Measurements from ENCODE around the gene USP22.

USP22 gene

GRCh38 chr17:20987511-20987910 is 55.3 kb downstream of the USP22 start:
- H3K27me3 ChIP-seq = no peaks in the 10 kb centered on the region
- no peak overlapping the region for H3K27ac ChIP-seq
- H3K4me1 ChIP-seq = peaks cover 0 to 12% (median 4%) of the 10 kb centered on the region in 4 donors
- H3K4me3 ChIP-seq = no peak overlapping the region
- intact Hi-C loops (cut with DNase I; ENCODE audit: low total_unique reads) = no loop called here
- peak in 1 of 2 donors; percentile 56 for DNase-seq
- TF ChIP-seq CTCF (IDR thresholded peaks at IDR 0.05) = no peak
- H3K36me3 ChIP-seq = no peaks in the 10 kb centered on the region
- no peaks in the 10 kb centered on the region for H3K9me3 ChIP-seq

- TF ChIP-seq CTCF (IDR thresholded peaks at IDR 0.05) = no peak
- DNase-seq = peak in 1 of 2 donors; percentile 2
- no peaks in the 10 kb centered on the region for H3K9me3 ChIP-seq
- H3K27ac ChIP-seq = no peak overlapping the region
- no peaks in the 10 kb centered on the region for H3K36me3 ChIP-seq
- intact Hi-C loops (cut with DNase I; ENCODE audit: low total_unique reads) = no loop called here
- no peaks in the 10 kb centered on the region for H3K27me3 ChIP-seq
- H3K4me1 ChIP-seq = peaks cover 0 to 9% (median 3%) of the 10 kb centered on the region in 4 donors
- no peak overlapping the region for H3K4me3 ChIP-seq
Observed at GRCh38 chr17:20986767-20987510, 55.9 kb downstream of the USP22 start.

- no peak overlapping the region for H3K27ac ChIP-seq
- DNase-seq = no peak
- intact Hi-C loops (cut with DNase I; ENCODE audit: low total_unique reads) = no loop called here
Observed at GRCh38 chr17:20983359-20983637, 59.5 kb downstream of the USP22 start.

GRCh38 chr17:20982589-20983358 is 60.0 kb downstream of the USP22 start:
- Histone ChIP-seq H3K27me3 (no peaks in the 10 kb centered on the region), H3K36me3 (no peaks in the 10 kb centered on the region), H3K9me3 (no peaks in the 10 kb centered on the region), H3K27ac (no peak overlapping the region), H3K4me3 (no peak overlapping the region), H3K4me1 (no peaks in the 10 kb centered on the region)
- no peak for TF ChIP-seq CTCF (IDR thresholded peaks at IDR 0.05)
- intact Hi-C loops (cut with DNase I; ENCODE audit: low total_unique reads) = no loop called here
- DNase-seq = no peak

More at GRCh38 chr17:20983359-20983637, 59.5 kb downstream of the USP22 start:
- Histone ChIP-seq H3K9me3 (no peaks in the 10 kb centered on the region), H3K27me3 (no peaks in the 10 kb centered on the region), H3K4me1 (no peaks in the 10 kb centered on the region), H3K36me3 (no peaks in the 10 kb centered on the region), H3K4me3 (no peak overlapping the region)
- TF ChIP-seq CTCF (IDR thresholded peaks at IDR 0.05) = no peak

- no peaks in the 10 kb centered on the region for H3K4me1 ChIP-seq
- intact Hi-C loops (cut with DNase I; ENCODE audit: low total_unique reads) = no loop called here
Observed at GRCh38 chr17:20981046-20981920, 61.5 kb downstream of the USP22 start.

More at GRCh38 chr17:20981046-20981920, 61.5 kb downstream of the USP22 start:
- H3K27ac ChIP-seq = no peak overlapping the region
- no peak for TF ChIP-seq CTCF (IDR thresholded peaks at IDR 0.05)
- no peaks in the 10 kb centered on the region for H3K9me3 ChIP-seq
- no peaks in the 10 kb centered on the region for H3K36me3 ChIP-seq
- H3K27me3 ChIP-seq = no peaks in the 10 kb centered on the region
- DNase-seq = no peak
- H3K4me3 ChIP-seq = no peak overlapping the region
